ENCODE results near the gene NFRKB. TPM values are rescaled to one million over a fixed set of nuclear protein-coding genes. Genes with fewer than 3 reads are reported as not detected.

The NFRKB gene
- total and polyA plus RNA-seq, 4 donors = 8.1 to 31.9 (median 17.5) TPM

GRCh38 chr11:129935723-129936122, 40.3 kb upstream of the NFRKB start:
- no peak overlapping the region for H3K27ac ChIP-seq (ENCODE audit: low read depth in 1 of 2, low read length in 1 of 2)
- no peaks in the 10 kb centered on the region for H3K4me1 ChIP-seq (ENCODE audit: control insufficient read depth in 5 of 5, insufficient read depth in 5 of 5, low read length in 5 of 5)
- DNase-seq = no peak
- no peaks in the 10 kb centered on the region for H3K27me3 ChIP-seq (ENCODE audit: control insufficient read depth in 3 of 3, insufficient read depth in 3 of 3, low read length in 2 of 3)
- no peak for ATAC-seq (ENCODE audit: insufficient read depth, low FRiP score)
- no peak overlapping the region for H3K9ac ChIP-seq (ENCODE audit: insufficient read depth in 1 of 2, low read length in 2 of 2)
- WGBS, 2 donors = 88 to 94% methylated on average over 3 of the region's 3 CpGs
- peaks cover 0 to 12% (median 8%) of the 10 kb centered on the region in 4 donors for H3K36me3 ChIP-seq (ENCODE audit: control insufficient read depth in 4 of 4, insufficient read depth in 4 of 4, low read length in 4 of 4)
- H3K4me3 ChIP-seq = no peak overlapping the region
- no peak for TF ChIP-seq CTCF (IDR thresholded peaks at IDR 0.05; ENCODE audit: control extremely low read depth, extremely low read depth)
- no peaks in the 10 kb centered on the region for H3K9me3 ChIP-seq (ENCODE audit: control insufficient read depth in 4 of 4, insufficient read depth in 3 of 4, low read length in 3 of 4)

GRCh38 chr11:129933891-129934290, 38.5 kb upstream of the NFRKB start:
- DNase-seq = no peak

GRCh38 chr11:129933262-129933661, 37.9 kb upstream of the NFRKB start:
- no peak overlapping the region for H3K9ac ChIP-seq (ENCODE audit: insufficient read depth in 1 of 2, low read length in 2 of 2)
- no peaks in the 10 kb centered on the region for H3K4me1 ChIP-seq (ENCODE audit: control insufficient read depth in 5 of 5, insufficient read depth in 5 of 5, low read length in 5 of 5)
- no peaks in the 10 kb centered on the region for H3K27me3 ChIP-seq (ENCODE audit: control insufficient read depth in 3 of 3, insufficient read depth in 3 of 3, low read length in 2 of 3)
- no peak for TF ChIP-seq CTCF (IDR thresholded peaks at IDR 0.05; ENCODE audit: control extremely low read depth, extremely low read depth)
- no peaks in the 10 kb centered on the region for H3K9me3 ChIP-seq (ENCODE audit: control insufficient read depth in 4 of 4, insufficient read depth in 3 of 4, low read length in 3 of 4)
- 94 to 100% methylated on average over 1 of the region's 1 CpG for WGBS, 2 donors
- peaks cover 0 to 14% (median 11%) of the 10 kb centered on the region in 4 donors for H3K36me3 ChIP-seq (ENCODE audit: control insufficient read depth in 4 of 4, insufficient read depth in 4 of 4, low read length in 4 of 4)
- no peak overlapping the region for H3K4me3 ChIP-seq
- DNase-seq (no peak), ATAC-seq (ENCODE audit: insufficient read depth, low FRiP score) (no peak)
- no peak overlapping the region for H3K27ac ChIP-seq (ENCODE audit: low read depth in 1 of 2, low read length in 1 of 2)

More at GRCh38 chr11:129933891-129934290, 38.5 kb upstream of the NFRKB start:
- no peaks in the 10 kb centered on the region for H3K9me3 ChIP-seq (ENCODE audit: control insufficient read depth in 4 of 4, insufficient read depth in 3 of 4, low read length in 3 of 4)
- no peak overlapping the region for H3K27ac ChIP-seq (ENCODE audit: low read depth in 1 of 2, low read length in 1 of 2)
- TF ChIP-seq CTCF (IDR thresholded peaks at IDR 0.05; ENCODE audit: control extremely low read depth, extremely low read depth) = no peak
- no peak overlapping the region for H3K4me3 ChIP-seq
- peaks cover 0 to 14% (median 11%) of the 10 kb centered on the region in 4 donors for H3K36me3 ChIP-seq (ENCODE audit: control insufficient read depth in 4 of 4, insufficient read depth in 4 of 4, low read length in 4 of 4)
- H3K9ac ChIP-seq (ENCODE audit: insufficient read depth in 1 of 2, low read length in 2 of 2) = no peak overlapping the region
- ATAC-seq (ENCODE audit: insufficient read depth, low FRiP score) = no peak
- 96 to 97% methylated on average over 9 of the region's 9 CpGs for WGBS, 2 donors
- H3K27me3 ChIP-seq (ENCODE audit: control insufficient read depth in 3 of 3, insufficient read depth in 3 of 3, low read length in 2 of 3) = no peaks in the 10 kb centered on the region
- no peaks in the 10 kb centered on the region for H3K4me1 ChIP-seq (ENCODE audit: control insufficient read depth in 5 of 5, insufficient read depth in 5 of 5, low read length in 5 of 5)
